Right cardiac atrium (tissue), 5 donors: ENCODE data around the gene CITED2. TPM values are rescaled to one million over a fixed set of nuclear protein-coding genes. Genes with fewer than 3 reads are reported as not detected.
"Not testable (repeated sequence)": the region's sequence is repeated elsewhere in the genome, so short reads cannot be mapped to it uniquely, and the experiment has no call there.

Experiments
- ATAC-seq, 2 donors: fragments of 200-7000 bp; cut with Tn5 transposase; one replicate each; pipeline versions ENCODE4 v1.8.0 to v1.9.1; 2020; ENCODE audit warnings: moderate library complexity in 2 of 2, mild to moderate bottlenecking in 1 of 2
- DNase-seq, 3 donors: peaks; one replicate each; pipeline ENCODE4 v3.0.0-alpha.2; 2020
- H3K27ac ChIP-seq: one replicate; pipeline ENCODE4 v1.5.1; 2013; ENCODE audit warnings: mild to moderate bottlenecking, low read length, control low read depth, moderate library complexity
- H3K27me3 ChIP-seq: one replicate; pipeline ENCODE4 v1.6.1; 2013; ENCODE audit not compliant: control insufficient read depth, insufficient read depth
- H3K4me1 ChIP-seq: one replicate; pipeline ENCODE4 v1.6.1; 2013; ENCODE audit warnings: low read length; ENCODE audit not compliant: control insufficient read depth, insufficient read depth
- H3K4me3 ChIP-seq: one replicate; pipeline ENCODE4 v1.5.1; 2013; ENCODE audit warnings: low read length, control low read depth
- H3K9me3 ChIP-seq: one replicate; pipeline ENCODE4 v1.6.1; 2013; ENCODE audit warnings: low read length; ENCODE audit not compliant: control insufficient read depth
- WGBS: extraction: QIAGEN DNeasy Blood & Tissue Kit; methylation state at CpG from one replicate; pipeline ENCODE4 v1.1.7; 2013; 5-methylcytosine and 5-hydroxymethylcytosine counted together
- intact Hi-C, 4 donors: fragments of 100-400 bp; cut with DNase I; formaldehyde crosslinking; loops; one replicate each; pipeline versions ENCODE4 v1.11.0 to v1.14.0; 2022 to 2023
- polyA plus RNA-seq: library from polyadenylated mRNA; stranded (reverse); fragments of 200-250 nt; gene quantifications from one replicate; pipeline ENCODE4 v1.2.3, GENCODE V29; 2013
- total RNA-seq, 4 donors: library from RNA; stranded (reverse); fragmentation: NEBNext Ultra II Directional; extraction: Animal tissue kit (Norgen Biotek cat#: 25700); gene quantifications; one replicate each; pipeline ENCODE4 v1.2.1, GENCODE V29; 2021
- donor health status: healthy with polysubstance abuse.
- donor health status: DM: no; HTN: yes; CAD: no.
- donor health status: DM: no; HTN: no; CAD: no.
- donor health status: DM: no; HTN: yes; CAD: no; lungs with severe emphysema.
- donor health status: DM: yes; HTN: yes; CAD: no.

Gene CITED2
- total and polyA plus RNA-seq, 5 donors, result 35.7 to 138 (median 112) TPM

DNA sequence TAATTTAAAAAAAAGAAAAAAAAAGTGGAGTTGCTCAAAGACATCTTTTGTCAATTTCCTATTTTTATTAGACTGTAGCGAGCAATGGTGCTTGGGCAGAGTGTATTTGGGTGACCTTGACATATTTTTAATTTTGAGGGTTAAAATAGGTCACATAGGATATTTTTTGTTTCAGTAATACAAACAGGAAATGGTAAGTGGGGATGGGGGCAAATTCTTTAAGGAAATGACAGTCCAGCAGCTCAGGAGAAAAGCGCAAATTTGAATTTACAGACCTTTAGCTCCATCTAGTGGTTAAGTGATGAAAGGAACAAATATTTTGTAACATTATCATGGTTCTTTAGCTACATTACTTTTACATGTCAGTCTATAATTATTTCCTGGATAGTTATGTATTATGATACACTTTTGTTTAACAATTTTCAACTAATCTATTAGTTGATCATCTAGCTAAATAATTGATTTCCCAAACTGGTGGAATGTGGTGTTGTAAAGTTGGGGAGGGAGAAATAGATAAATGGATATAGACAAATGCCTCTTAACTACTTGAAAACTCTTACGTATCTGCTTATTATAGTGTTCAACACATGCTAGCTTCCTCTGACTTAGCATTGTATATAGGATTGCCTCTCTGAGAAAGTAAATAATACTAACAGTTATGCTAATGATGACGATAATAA, 10.0 kb downstream of the CITED2 start:
- Histone ChIP-seq H3K9me3 (no peaks in the 10 kb centered on the region), H3K4me3 (no peak overlapping the region), H3K27ac (no peak overlapping the region), H3K4me1 (no peaks in the 10 kb centered on the region), H3K27me3 (no peaks in the 10 kb centered on the region)
- intact Hi-C loops, result loop anchor here in 3 of 4 donors (2.0 to 10.0 kb wide), 5 partner anchors 146 to 550 kb away; no protein-coding TSS in a partner anchor
- ATAC-seq (peak in 1 of 2 donors; percentile 36), DNase-seq (no peak)
- 50% methylated on average over 4 of the region's 4 CpGs for WGBS

DNA sequence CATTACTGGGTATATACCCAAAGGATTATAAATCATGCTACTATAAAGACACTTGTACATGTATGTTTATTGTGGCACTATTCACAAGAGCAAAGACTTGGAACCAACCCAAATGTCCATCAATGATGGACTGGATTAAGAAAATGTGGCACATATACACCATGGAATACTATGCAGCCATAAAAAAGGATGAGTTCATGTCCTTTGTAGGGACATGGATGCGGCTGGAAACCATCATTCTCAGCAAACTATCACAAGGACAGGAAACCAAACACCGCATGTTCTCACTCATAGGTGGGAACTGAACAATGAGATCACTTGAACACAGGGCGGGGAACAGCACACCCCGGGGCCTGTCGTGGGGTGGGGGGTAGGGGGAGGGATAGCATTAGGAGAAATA, 10.7 kb downstream of the CITED2 start:
- H3K4me3 ChIP-seq, DNase-seq, H3K27ac ChIP-seq, H3K9me3 ChIP-seq, H3K4me1 ChIP-seq, H3K27me3 ChIP-seq, ATAC-seq: not testable (repeated sequence)
- 88% methylated on average over 5 of the region's 5 CpGs for WGBS
- intact Hi-C loops, result loop anchor here in 3 of 4 donors (2.0 to 10.0 kb wide), 5 partner anchors 145 to 549 kb away; no protein-coding TSS in a partner anchor

DNA sequence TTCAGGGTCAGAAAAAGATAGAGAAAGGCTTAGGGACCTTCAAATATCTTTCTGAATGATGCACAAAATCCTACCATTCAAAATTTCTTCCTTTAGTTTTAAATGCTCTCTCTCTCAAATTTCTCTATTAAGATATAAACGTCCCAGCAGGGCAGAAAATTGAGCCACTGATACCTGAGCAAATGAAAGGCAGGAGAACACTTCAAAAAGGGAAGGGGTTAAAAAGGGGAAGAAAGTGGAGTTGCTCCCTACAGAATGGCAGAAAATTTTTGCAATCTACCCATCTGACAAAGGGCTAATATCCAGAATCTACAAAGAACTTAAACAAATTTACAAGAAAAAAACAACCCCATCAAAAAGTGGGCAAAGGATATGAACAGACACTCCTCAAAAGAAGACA, 11.3 kb downstream of the CITED2 start:
- ATAC-seq, H3K9me3 ChIP-seq, H3K27ac ChIP-seq, H3K27me3 ChIP-seq, DNase-seq, H3K4me3 ChIP-seq, H3K4me1 ChIP-seq: not testable (repeated sequence)
- intact Hi-C loops, result loop anchor here in 3 of 4 donors (5.0 to 10.0 kb wide), 4 partner anchors 146 to 548 kb away; no protein-coding TSS in a partner anchor
- WGBS, result 67% methylated on average over 1 of the region's 1 CpG

DNA sequence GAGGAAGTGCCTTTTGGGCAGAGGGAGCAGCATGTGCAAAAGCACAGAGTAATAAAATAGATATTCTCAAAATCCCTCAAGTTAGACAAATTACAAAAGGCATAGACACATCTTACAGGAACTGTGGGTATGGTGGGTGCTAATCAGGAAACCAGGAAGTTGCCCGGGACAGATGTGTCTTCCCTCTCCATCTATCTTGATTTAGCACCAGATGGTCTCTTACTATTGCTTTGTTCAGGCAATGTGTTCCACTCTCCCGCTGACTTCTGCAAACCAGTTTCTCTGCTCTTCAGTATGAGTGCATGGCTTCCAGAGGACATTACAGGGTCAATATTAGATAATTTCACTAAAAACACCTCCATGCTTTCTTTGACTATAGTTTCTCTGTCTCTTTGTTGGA, 13.2 kb downstream of the CITED2 start:
- no peaks in the 10 kb centered on the region for H3K27me3 ChIP-seq
- H3K27ac ChIP-seq, result no peak overlapping the region
- intact Hi-C loops, result loop anchor here in 3 of 4 donors (5.0 to 10.0 kb wide), 4 partner anchors 144 to 546 kb away; no protein-coding TSS in a partner anchor
- no peaks in the 10 kb centered on the region for H3K4me1 ChIP-seq
- no peaks in the 10 kb centered on the region for H3K9me3 ChIP-seq
- ATAC-seq (no peak), DNase-seq (no peak)
- no peak overlapping the region for H3K4me3 ChIP-seq
- 70% methylated on average over 2 of the region's 2 CpGs for WGBS

DNA sequence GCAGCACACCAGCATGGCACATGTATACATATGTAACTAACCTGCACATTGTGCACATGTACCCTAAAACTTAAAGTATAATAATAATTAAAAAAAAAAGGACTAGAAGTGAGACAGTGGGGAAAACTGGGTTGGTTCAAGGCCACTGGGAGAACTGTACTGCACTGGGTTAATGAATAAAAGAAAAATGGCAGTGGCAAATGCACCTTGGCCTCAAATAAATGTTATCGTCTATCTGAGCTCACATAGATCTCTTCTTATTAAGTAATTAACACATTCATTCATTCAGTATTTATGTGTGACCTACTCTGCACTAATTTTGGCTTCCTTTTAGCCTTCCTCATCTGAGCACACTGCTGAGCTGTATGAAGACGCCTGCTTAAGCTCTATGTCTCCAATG, 17.5 kb downstream of the CITED2 start:
- no peaks in the 10 kb centered on the region for H3K9me3 ChIP-seq
- H3K27me3 ChIP-seq, result no peaks in the 10 kb centered on the region
- intact Hi-C loops, result loop anchor here in 1 of 4 donors (10.0 kb wide), 2 partner anchors 52 to 112 kb away; no protein-coding TSS in a partner anchor
- H3K27ac ChIP-seq, result no peak overlapping the region
- ATAC-seq (no peak), DNase-seq (no peak)
- 97% methylated on average over 2 of the region's 2 CpGs for WGBS
- H3K4me1 ChIP-seq, result no peaks in the 10 kb centered on the region
- H3K4me3 ChIP-seq, result no peak overlapping the region

DNA sequence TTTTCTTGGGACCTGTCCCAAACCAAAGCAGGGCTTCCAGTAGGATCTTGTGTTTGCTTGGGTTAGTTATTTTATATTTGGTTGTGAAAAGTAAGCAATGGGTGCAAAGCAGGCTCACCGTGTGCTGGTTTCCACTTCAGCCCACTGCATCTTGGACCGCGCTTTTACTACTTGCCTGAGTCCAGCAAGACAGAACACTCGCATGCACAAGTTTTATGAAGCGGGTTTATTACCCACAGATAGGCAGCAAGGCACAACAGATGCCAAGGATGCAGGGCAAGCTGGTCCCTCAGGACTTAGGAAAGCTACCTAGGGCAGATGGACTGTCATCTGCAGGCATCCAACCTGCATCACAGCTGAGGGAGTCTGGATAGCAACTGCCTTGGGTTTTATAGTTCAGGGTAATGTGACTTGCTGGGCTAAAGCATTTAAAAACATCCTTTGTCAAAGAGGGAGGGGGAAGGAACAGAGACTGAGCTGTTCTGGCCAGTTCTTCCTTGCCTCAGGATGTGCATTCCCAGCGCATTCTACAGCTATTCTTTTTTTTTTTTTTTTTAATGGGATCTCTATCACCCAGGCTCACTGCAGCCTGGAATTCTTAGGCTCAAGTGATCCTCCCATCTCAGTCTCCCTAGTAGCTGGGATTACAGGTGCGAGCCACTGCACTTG, 18.5 kb downstream of the CITED2 start:
- WGBS, result 97% methylated on average over 7 of the region's 7 CpGs
- no peaks in the 10 kb centered on the region for H3K9me3 ChIP-seq
- no peak overlapping the region for H3K27ac ChIP-seq
- no peaks in the 10 kb centered on the region for H3K27me3 ChIP-seq
- no peak for ATAC-seq
- H3K4me3 ChIP-seq, result no peak overlapping the region
- no peak for DNase-seq
- H3K4me1 ChIP-seq, result no peaks in the 10 kb centered on the region
- intact Hi-C loops, result loop anchor here in 1 of 4 donors (10.0 kb wide), 2 partner anchors 51 to 111 kb away; no protein-coding TSS in a partner anchor

DNA sequence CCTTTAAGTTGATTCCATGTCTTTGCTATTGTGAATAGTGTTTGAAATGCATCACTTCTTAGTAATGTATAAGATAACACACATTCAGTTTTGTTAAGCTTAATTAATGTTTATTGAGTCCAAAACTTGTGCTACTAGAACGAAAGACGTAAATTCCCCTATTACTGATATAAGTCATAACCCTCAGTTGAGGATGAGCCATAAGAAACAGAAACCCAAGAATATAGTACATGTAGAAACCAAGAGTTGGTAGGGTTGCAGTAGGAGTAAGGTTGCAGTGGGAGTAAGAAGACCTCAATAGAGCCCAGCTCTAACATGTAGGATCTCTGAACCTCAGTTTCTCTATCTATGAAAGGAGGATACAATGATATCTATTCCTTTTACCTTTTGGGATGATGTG, 19.3 kb downstream of the CITED2 start:
- H3K27me3 ChIP-seq, result no peaks in the 10 kb centered on the region
- intact Hi-C loops, result loop anchor here in 1 of 4 donors (10.0 kb wide), 2 partner anchors 50 to 110 kb away; no protein-coding TSS in a partner anchor
- ATAC-seq (no peak), DNase-seq (no peak)
- no peak overlapping the region for H3K27ac ChIP-seq
- H3K4me1 ChIP-seq, result no peaks in the 10 kb centered on the region
- H3K4me3 ChIP-seq, result no peak overlapping the region
- no peaks in the 10 kb centered on the region for H3K9me3 ChIP-seq
- 98% methylated on average over 2 of the region's 2 CpGs for WGBS

DNA sequence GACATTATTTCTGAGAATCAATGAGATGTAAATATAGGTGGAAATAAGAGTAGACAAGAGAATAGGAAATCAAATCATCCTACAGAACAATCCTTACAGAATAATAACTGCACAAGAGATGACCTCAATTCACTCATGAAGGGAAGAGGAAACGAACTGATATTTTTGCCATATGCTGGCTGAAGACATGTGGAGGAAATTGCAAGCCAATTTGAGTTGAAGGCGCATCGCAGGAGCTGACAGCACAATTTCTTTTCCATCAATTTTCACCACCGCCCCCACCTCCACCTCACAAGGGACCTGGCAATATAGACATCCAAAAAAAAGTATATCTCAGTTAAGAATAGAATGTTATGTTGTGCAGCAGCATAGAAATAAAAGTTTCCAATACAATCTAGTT, 20.3 kb downstream of the CITED2 start:
- H3K27ac ChIP-seq, result no peak overlapping the region
- WGBS, result 38% methylated on average over 4 of the region's 4 CpGs
- no peak for DNase-seq
- no peaks in the 10 kb centered on the region for H3K9me3 ChIP-seq
- no peaks in the 10 kb centered on the region for H3K4me1 ChIP-seq
- H3K4me3 ChIP-seq, result no peak overlapping the region
- intact Hi-C loops, result loop anchor here in 1 of 4 donors (10.0 kb wide), 2 partner anchors 49 to 109 kb away; no protein-coding TSS in a partner anchor
- no peak for ATAC-seq
- no peaks in the 10 kb centered on the region for H3K27me3 ChIP-seq

DNA sequence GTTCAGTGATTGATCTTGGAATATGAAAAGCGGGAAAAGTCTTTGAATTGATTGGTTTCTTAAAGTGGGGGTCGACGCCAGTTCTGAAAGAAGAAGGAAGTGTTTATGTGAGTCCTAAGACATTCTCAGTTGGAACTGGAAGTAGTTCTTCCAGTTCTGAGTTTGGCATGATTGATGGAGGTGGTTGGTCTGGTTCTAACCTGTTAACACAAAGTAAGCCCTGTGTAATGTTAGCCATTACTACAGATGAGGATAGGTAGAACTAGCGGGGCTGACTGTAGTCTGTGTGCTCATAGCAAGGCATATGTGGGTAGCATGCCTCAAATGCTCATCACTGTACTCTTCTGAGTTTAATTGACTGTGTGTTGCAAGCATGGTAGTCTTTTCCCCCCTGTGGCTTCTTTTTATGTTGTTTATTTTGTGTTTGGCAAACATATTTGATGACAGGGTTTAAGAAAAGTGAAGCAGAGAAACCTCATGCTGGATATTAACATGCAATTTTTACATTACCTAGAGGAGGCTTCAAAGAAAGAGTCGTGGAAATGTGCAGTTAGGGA, 24.9 kb downstream of the CITED2 start:
- Histone ChIP-seq H3K27ac (no peak overlapping the region), H3K4me3 (no peak overlapping the region), H3K9me3 (no peaks in the 10 kb centered on the region), H3K27me3 (no peaks in the 10 kb centered on the region), H3K4me1 (no peaks in the 10 kb centered on the region)
- ATAC-seq (no peak), DNase-seq (no peak)
- WGBS, result 46% methylated on average over 5 of the region's 5 CpGs
- intact Hi-C loops, result loop anchor here in 2 of 4 donors (10.0 kb wide), 3 partner anchors 45 to 215 kb away; partner anchors contain the start of gene HECA (in 1 of the 2)

DNA sequence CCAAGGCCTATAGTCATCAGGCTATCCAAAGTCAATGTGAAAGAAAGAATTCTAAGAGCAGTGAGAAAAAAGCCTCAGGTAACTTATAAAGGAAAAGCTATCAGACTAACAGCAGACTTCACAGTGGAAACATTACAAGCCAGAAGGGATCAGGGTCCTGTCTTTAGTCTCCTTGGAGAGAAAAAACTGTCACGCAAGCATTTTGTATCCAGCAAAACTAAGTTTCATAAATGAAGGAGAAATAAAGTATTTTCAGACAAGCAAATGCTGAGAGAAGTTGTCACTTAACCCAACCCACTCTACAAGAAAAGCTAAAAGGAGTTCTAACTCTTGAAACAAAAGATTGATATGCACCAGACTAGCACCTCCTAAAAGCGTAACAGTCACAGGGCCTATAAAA, 28.1 kb downstream of the CITED2 start:
- intact Hi-C loops, result loop anchor here in 1 of 4 donors (10.0 kb wide), 1 partner anchor 212 kb away; the partner anchor contains the start of gene HECA
- ATAC-seq, result no peak
- 98% methylated on average over 2 of the region's 2 CpGs for WGBS
- no peak overlapping the region for H3K4me3 ChIP-seq
- H3K9me3 ChIP-seq, result no peaks in the 10 kb centered on the region
- no peaks in the 10 kb centered on the region for H3K4me1 ChIP-seq
- no peak for DNase-seq
- H3K27me3 ChIP-seq, result no peaks in the 10 kb centered on the region
- H3K27ac ChIP-seq, result no peak overlapping the region
